ENCODE data around the gene SIGLEC12. TPM values are rescaled to one million over a fixed set of nuclear protein-coding genes. Genes with fewer than 3 reads are reported as not detected.

The SIGLEC12 gene
- total and polyA plus RNA-seq, 4 donors = 0.12 to 5.1 (median 1.9) TPM

- Histone ChIP-seq H3K27me3 (ENCODE audit: control insufficient read depth in 3 of 3, insufficient read depth in 3 of 3, low read length in 2 of 3) (peaks cover 0 to 22% (median 4%) of the 10 kb centered on the region in 3 donors), H3K36me3 (ENCODE audit: control insufficient read depth in 4 of 4, insufficient read depth in 4 of 4, low read length in 4 of 4) (no peaks in the 10 kb centered on the region), H3K9ac (ENCODE audit: insufficient read depth in 1 of 2, low read length in 2 of 2) (no peak overlapping the region), H3K9me3 (ENCODE audit: control insufficient read depth in 4 of 4, insufficient read depth in 3 of 4, low read length in 3 of 4) (peaks cover 0 to 9% (median 0%) of the 10 kb centered on the region in 4 donors), H3K4me3 (no peak overlapping the region), H3K4me1 (ENCODE audit: control insufficient read depth in 5 of 5, insufficient read depth in 5 of 5, low read length in 5 of 5) (no peaks in the 10 kb centered on the region), H3K27ac (ENCODE audit: low read depth in 1 of 2, low read length in 1 of 2) (no peak overlapping the region)
- 88 to 93% methylated on average over 1 of the region's 1 CpG for WGBS, 2 donors
- DNase-seq = no peak
- no peak for TF ChIP-seq CTCF (IDR thresholded peaks at IDR 0.05; ENCODE audit: control extremely low read depth, extremely low read depth)
- no peak for ATAC-seq (ENCODE audit: insufficient read depth, low FRiP score)
These were observed 33.9 kb upstream of the SIGLEC12 start for GRCh38 chr19:51535535-51535934.

GRCh38 chr19:51531349-51532315 is 30.0 kb upstream of the SIGLEC12 start, which contains the start of gene SIGLEC6:
SIGLEC6 (minus strand) TSS chr19:51531670; CDS start chr19:51531648, 22 bp downstream.
- no peak for TF ChIP-seq CTCF (IDR thresholded peaks at IDR 0.05; ENCODE audit: control extremely low read depth, extremely low read depth)
- peak; percentile 79 for ATAC-seq (ENCODE audit: insufficient read depth, low FRiP score)
- 22 to 31% methylated on average over 25 of the region's 25 CpGs for WGBS, 2 donors
- peak; percentile 9 to 18 (median 18) for DNase-seq
- no peak within 1 kb of the TSS for H3K27ac ChIP-seq (ENCODE audit: low read depth in 1 of 2, low read length in 1 of 2)
- H3K27me3 ChIP-seq (ENCODE audit: control insufficient read depth in 3 of 3, insufficient read depth in 3 of 3, low read length in 2 of 3) = peaks cover 0 to 19% (median 4%) of the 10 kb centered on the region in 3 donors
- no peaks in the 10 kb centered on the region for H3K4me1 ChIP-seq (ENCODE audit: control insufficient read depth in 5 of 5, insufficient read depth in 5 of 5, low read length in 5 of 5)
- no peaks in the 10 kb centered on the region for H3K9me3 ChIP-seq (ENCODE audit: control insufficient read depth in 4 of 4, insufficient read depth in 3 of 4, low read length in 3 of 4)
- H3K9ac ChIP-seq (ENCODE audit: insufficient read depth in 1 of 2, low read length in 2 of 2) = no peak within 1 kb of the TSS
- H3K4me3 ChIP-seq = no peak within 1 kb of the TSS
- no peaks in the 10 kb centered on the region for H3K36me3 ChIP-seq (ENCODE audit: control insufficient read depth in 4 of 4, insufficient read depth in 4 of 4, low read length in 4 of 4)

GRCh38 chr19:51530616-51531015 is 29.0 kb upstream of the SIGLEC12 start:
- DNase-seq (no peak), ATAC-seq (ENCODE audit: insufficient read depth, low FRiP score) (no peak)
- Histone ChIP-seq H3K9me3 (ENCODE audit: control insufficient read depth in 4 of 4, insufficient read depth in 3 of 4, low read length in 3 of 4) (no peaks in the 10 kb centered on the region), H3K27ac (ENCODE audit: low read depth in 1 of 2, low read length in 1 of 2) (no peak overlapping the region), H3K27me3 (ENCODE audit: control insufficient read depth in 3 of 3, insufficient read depth in 3 of 3, low read length in 2 of 3) (peaks cover 0 to 19% (median 4%) of the 10 kb centered on the region in 3 donors), H3K4me3 (no peak overlapping the region), H3K36me3 (ENCODE audit: control insufficient read depth in 4 of 4, insufficient read depth in 4 of 4, low read length in 4 of 4) (no peaks in the 10 kb centered on the region), H3K9ac (ENCODE audit: insufficient read depth in 1 of 2, low read length in 2 of 2) (no peak overlapping the region), H3K4me1 (ENCODE audit: control insufficient read depth in 5 of 5, insufficient read depth in 5 of 5, low read length in 5 of 5) (no peaks in the 10 kb centered on the region)
- WGBS, 2 donors = 82 to 92% methylated on average over 8 of the region's 8 CpGs
- TF ChIP-seq CTCF (IDR thresholded peaks at IDR 0.05; ENCODE audit: control extremely low read depth, extremely low read depth) = no peak

All from lung (tissue), 12 donors.